ENCODE results near the gene OR2B6.

OR2B6 gene

DNA sequence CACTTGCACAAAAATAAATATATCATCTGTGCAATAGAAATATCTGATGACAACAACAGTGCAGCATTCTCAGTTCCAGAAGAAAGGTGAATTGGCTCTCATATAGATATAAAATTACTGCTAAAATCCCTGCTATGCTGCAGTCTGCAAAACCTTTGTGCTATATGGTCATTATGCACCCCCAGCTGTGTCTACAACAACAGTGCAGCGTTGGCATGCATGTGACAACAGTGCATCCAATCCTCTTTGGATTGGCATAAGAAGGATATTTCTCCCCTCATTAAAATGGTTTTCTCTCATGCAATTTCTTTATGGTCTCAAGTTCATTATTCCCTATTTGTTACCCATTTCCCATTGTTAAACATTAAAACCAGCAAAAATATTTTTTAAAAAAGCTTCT, 23.1 kb downstream of the OR2B6 start:
- H3F3A ChIP-seq (ENCODE audit: insufficient read depth) = no peaks in the 10 kb centered on the region
- no peaks in the 10 kb centered on the region for H3K9me2 ChIP-seq (replicated peaks; ENCODE audit: insufficient read depth, low read length)

DNA sequence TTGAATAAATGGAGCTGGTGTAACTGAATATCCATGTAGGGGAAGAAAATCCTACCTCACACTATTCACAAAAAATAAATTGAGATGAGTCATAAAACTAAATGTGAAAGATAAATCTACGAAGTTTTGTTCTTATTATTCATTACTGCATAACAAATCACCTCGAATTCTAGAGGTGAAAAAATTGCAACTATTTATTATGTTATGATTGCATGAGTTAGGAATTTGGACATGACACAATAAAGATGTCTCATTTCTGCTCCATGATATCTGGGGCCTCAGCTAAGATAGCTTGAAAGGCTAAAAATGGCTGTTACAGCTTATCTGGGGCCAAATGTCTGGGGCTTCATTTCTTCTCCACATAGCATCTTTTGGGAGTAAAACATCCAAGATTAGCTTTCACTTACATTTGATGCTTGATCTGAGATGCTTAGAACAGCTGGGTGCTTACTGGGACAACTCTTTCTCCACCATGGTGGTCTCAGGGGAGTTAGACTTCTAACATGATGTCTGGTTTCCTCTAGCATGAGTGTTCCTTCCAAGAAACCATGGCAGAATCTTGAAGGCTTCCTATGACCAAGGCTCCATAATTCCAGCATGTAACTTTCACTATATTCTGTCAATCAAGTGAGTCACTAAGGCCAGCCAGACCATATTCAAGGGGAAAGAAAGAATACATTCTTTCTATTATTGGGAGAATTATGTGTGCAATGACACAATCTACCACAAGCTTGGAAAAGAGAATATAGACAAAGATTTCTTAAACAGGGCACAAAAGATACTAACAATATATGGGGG, 30.1 kb downstream of the OR2B6 start:
- no peak overlapping the region for H3K4me3 ChIP-seq (ENCODE audit: insufficient read depth, low read length, poor library complexity, severe bottlenecking)
- H3K9ac ChIP-seq (ENCODE audit: low read length) = no peak overlapping the region
- H3K27ac ChIP-seq (ENCODE audit: low read depth, low read length) = no peak overlapping the region
- no peaks in the 10 kb centered on the region for H3K36me3 ChIP-seq (ENCODE audit: low read length)
- no peaks in the 10 kb centered on the region for H3K79me2 ChIP-seq (ENCODE audit: insufficient read depth, low read length)
- 0 out of 2 replicates have a peak, but pooled peaks cover 4% of the 10 kb centered on the region for H3K27me3 ChIP-seq (ENCODE audit: low read length)
- H3F3A ChIP-seq (ENCODE audit: insufficient read depth) = no peaks in the 10 kb centered on the region
- H4K20me1 ChIP-seq (ENCODE audit: low read depth, low read length) = no peaks in the 10 kb centered on the region
- no peaks in the 10 kb centered on the region for H3K9me3 ChIP-seq (ENCODE audit: insufficient read depth, low read length)
- H3K9me2 ChIP-seq (replicated peaks; ENCODE audit: insufficient read depth, low read length) = no peaks in the 10 kb centered on the region
- H2AFZ ChIP-seq (ENCODE audit: low read depth, low read length, severe bottlenecking) = no peak overlapping the region
- H3K4me2 ChIP-seq (ENCODE audit: low read depth, low read length, poor library complexity, severe bottlenecking) = no peak overlapping the region
- TF ChIP-seq EZH2phosphoT487 (conservative IDR thresholded peaks at IDR 0.05; ENCODE audit: low read length) = no peak
- TF ChIP-seq, protein P1, sequence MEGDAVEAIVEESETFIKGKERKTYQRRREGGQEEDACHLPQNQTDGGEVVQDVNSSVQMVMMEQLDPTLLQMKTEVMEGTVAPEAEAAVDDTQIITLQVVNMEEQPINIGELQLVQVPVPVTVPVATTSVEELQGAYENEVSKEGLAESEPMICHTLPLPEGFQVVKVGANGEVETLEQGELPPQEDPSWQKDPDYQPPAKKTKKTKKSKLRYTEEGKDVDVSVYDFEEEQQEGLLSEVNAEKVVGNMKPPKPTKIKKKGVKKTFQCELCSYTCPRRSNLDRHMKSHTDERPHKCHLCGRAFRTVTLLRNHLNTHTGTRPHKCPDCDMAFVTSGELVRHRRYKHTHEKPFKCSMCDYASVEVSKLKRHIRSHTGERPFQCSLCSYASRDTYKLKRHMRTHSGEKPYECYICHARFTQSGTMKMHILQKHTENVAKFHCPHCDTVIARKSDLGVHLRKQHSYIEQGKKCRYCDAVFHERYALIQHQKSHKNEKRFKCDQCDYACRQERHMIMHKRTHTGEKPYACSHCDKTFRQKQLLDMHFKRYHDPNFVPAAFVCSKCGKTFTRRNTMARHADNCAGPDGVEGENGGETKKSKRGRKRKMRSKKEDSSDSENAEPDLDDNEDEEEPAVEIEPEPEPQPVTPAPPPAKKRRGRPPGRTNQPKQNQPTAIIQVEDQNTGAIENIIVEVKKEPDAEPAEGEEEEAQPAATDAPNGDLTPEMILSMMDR (IDR thresholded peaks at IDR 0.05; ENCODE audit: insufficient read depth, low read length, poor library complexity, severe bottlenecking) = no peak

More for the DNA sequence above, 23.1 kb downstream of the OR2B6 start:
- H3K4me2 ChIP-seq (ENCODE audit: low read depth, low read length, poor library complexity, severe bottlenecking) = no peak overlapping the region
- no peak overlapping the region for H3K4me3 ChIP-seq (ENCODE audit: insufficient read depth, low read length, poor library complexity, severe bottlenecking)
- no peaks in the 10 kb centered on the region for H3K9me3 ChIP-seq (ENCODE audit: insufficient read depth, low read length)
- H3K27me3 ChIP-seq (ENCODE audit: low read length) = 0 out of 2 replicates have a peak, but pooled peaks cover under 1% of the 10 kb centered on the region
- H4K20me1 ChIP-seq (ENCODE audit: low read depth, low read length) = no peaks in the 10 kb centered on the region
- no peaks in the 10 kb centered on the region for H3K79me2 ChIP-seq (ENCODE audit: insufficient read depth, low read length)
- no peaks in the 10 kb centered on the region for H3K36me3 ChIP-seq (ENCODE audit: low read length)
- no peak overlapping the region for H3K27ac ChIP-seq (ENCODE audit: low read depth, low read length)
- no peak overlapping the region for H2AFZ ChIP-seq (ENCODE audit: low read depth, low read length, severe bottlenecking)
- H3K9ac ChIP-seq (ENCODE audit: low read length) = no peak overlapping the region
- TF ChIP-seq EZH2phosphoT487 (conservative IDR thresholded peaks at IDR 0.05; ENCODE audit: low read length) = no peak
- TF ChIP-seq, protein P1 (IDR thresholded peaks at IDR 0.05; ENCODE audit: insufficient read depth, low read length, poor library complexity, severe bottlenecking) = no peak

DNA sequence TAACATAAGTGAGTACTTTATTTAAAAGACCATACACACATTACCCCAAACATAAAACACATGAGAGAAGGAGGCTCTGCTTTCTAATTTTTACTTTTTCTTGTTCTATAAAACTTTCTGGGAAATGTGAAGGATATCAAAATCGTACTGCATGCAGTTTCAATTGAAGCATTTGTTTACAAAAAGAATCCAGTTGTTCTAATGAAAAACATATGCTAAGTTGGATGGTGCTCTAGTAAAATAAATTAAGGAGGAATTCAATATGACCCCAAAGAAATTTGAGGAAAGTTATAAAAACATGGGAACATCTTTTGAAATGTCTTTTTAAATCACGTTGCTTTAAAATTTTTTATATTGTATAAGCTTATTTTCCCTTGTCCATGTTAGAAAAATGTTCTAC, 37.6 kb downstream of the OR2B6 start:
- Histone ChIP-seq H3K9me2 (replicated peaks; ENCODE audit: insufficient read depth, low read length) (no peaks in the 10 kb centered on the region), H3K36me3 (ENCODE audit: low read length) (no peaks in the 10 kb centered on the region), H2AFZ (ENCODE audit: low read depth, low read length, severe bottlenecking) (no peak overlapping the region), H3K4me3 (ENCODE audit: insufficient read depth, low read length, poor library complexity, severe bottlenecking) (no peak overlapping the region), H3K27ac (ENCODE audit: low read depth, low read length) (no peak overlapping the region), H4K20me1 (ENCODE audit: low read depth, low read length) (no peaks in the 10 kb centered on the region; the same call in 1 of the 2 replicates), H3F3A (ENCODE audit: insufficient read depth) (no peaks in the 10 kb centered on the region), H3K79me2 (ENCODE audit: insufficient read depth, low read length) (no peaks in the 10 kb centered on the region), H3K4me2 (ENCODE audit: low read depth, low read length, poor library complexity, severe bottlenecking) (no peak overlapping the region), H3K27me3 (ENCODE audit: low read length) (0 out of 2 replicates have a peak, but pooled peaks cover 2% of the 10 kb centered on the region), H3K9me3 (ENCODE audit: insufficient read depth, low read length) (no peaks in the 10 kb centered on the region), H3K9ac (ENCODE audit: low read length) (no peak overlapping the region)
- TF ChIP-seq, protein P1 (IDR thresholded peaks at IDR 0.05; ENCODE audit: insufficient read depth, low read length, poor library complexity, severe bottlenecking) = no peak
- no peak for TF ChIP-seq EZH2phosphoT487 (conservative IDR thresholded peaks at IDR 0.05; ENCODE audit: low read length)

Measured in SU-DHL-6 (cell line).